Measurements from ENCODE around the gene ADCY3.

- TF ChIP-seq CTCF (IDR thresholded peaks at IDR 0.05) (no peak), POLR2A (IDR thresholded peaks at IDR 0.05) (no peak)
These were observed 68.0 kb downstream of the ADCY3 start for GRCh38 chr2:24852026-24852425.
